Fibroblast of lung (primary cell): ENCODE data around the gene SBNO2. TPM values are rescaled to one million over a fixed set of nuclear protein-coding genes. Genes with fewer than 3 reads are reported as not detected.

Experiments
- DNase-seq, 2 donors: peaks; one replicate each; pipeline versions ENCODE4 v3.0.0 to v3.0.0-alpha.2; 2010; ENCODE audit warnings: low read depth in 2 of 2
- H2AFZ ChIP-seq: 2 replicates; pipeline ENCODE4 v1.5.1; 2012; ENCODE audit warnings: low read length, control low read depth, inconsistent platforms
- H3K27ac ChIP-seq: 2 replicates; pipeline ENCODE4 v1.5.1; 2011; ENCODE audit warnings: low read length, control low read depth; ENCODE audit not compliant: insufficient read depth
- H3K27me3 ChIP-seq: 2 replicates; pipeline ENCODE4 v1.5.1; 2011; ENCODE audit warnings: mild to moderate bottlenecking, low read length; ENCODE audit not compliant: control insufficient read depth, insufficient read depth
- H3K36me3 ChIP-seq: 2 replicates; pipeline ENCODE4 v1.5.1; 2011; ENCODE audit warnings: low read length; ENCODE audit not compliant: control insufficient read depth, insufficient read depth
- H3K4me1 ChIP-seq: 2 replicates; pipeline ENCODE4 v1.5.1; 2011; ENCODE audit warnings: low read length; ENCODE audit not compliant: control insufficient read depth, insufficient read depth; ENCODE audit errors: extremely low read depth
- H3K4me2 ChIP-seq: 2 replicates; pipeline ENCODE4 v1.5.1; 2011; ENCODE audit warnings: low read length, control low read depth; ENCODE audit not compliant: insufficient read depth; ENCODE audit errors: extremely low read depth
- H3K4me3 ChIP-seq, 4 experiments: fragments of 200-600 bp in 1 of 4; sonication (generic) in 1 of 4; replicated peaks in 1 of 4; 2 replicates each; pipeline ENCODE4 v1.5.1; 2011 to 2016; ENCODE audit warnings: low read length in 4 of 4, low read depth in 3 of 4, mild to moderate bottlenecking in 3 of 4, control low read depth in 2 of 4, inconsistent platforms in 1 of 4, mixed read lengths in 1 of 4; ENCODE audit not compliant: insufficient read depth in 1 of 4; ENCODE audit errors: control extremely low read depth in 1 of 4
- H3K79me2 ChIP-seq: 2 replicates; pipeline ENCODE4 v1.5.1; 2012; ENCODE audit warnings: mild to moderate bottlenecking, low read length, inconsistent platforms; ENCODE audit not compliant: control insufficient read depth, insufficient read depth
- H3K9ac ChIP-seq: 2 replicates; pipeline ENCODE4 v1.5.1; 2011; ENCODE audit warnings: mild to moderate bottlenecking, low read length, control low read depth; ENCODE audit not compliant: insufficient read depth
- H3K9me3 ChIP-seq: 2 replicates; pipeline ENCODE4 v1.5.1; 2012; ENCODE audit warnings: low read depth, low read length; ENCODE audit not compliant: control insufficient read depth, insufficient read depth
- H4K20me1 ChIP-seq: 2 replicates; pipeline ENCODE4 v1.5.1; 2011; ENCODE audit warnings: low read length; ENCODE audit not compliant: control insufficient read depth, insufficient read depth; ENCODE audit errors: extremely low read depth
- CTCF ChIP-seq, 2 donors: IDR thresholded peaks in 1 of 2; conservative IDR thresholded peaks in 1 of 2; 1 replicate in 1 of 2; 2 replicates in 1 of 2; pipeline ENCODE4 v1.5.1; 2011 to 2012; ENCODE audit warnings: low read length in 2 of 2, control low read depth in 1 of 2, inconsistent platforms in 1 of 2, low read depth in 1 of 2, mild to moderate bottlenecking in 1 of 2
- EZH2 ChIP-seq: IDR thresholded peaks from 2 replicates; pipeline ENCODE4 v1.5.1; 2012; ENCODE audit warnings: low read length, control low read depth, mild to moderate bottlenecking; ENCODE audit errors: missing control alignments
- polyA plus RNA-seq, 2 donors: library from polyadenylated mRNA; depleted of rRNA in 1 of 2; stranded (reverse) in 1 of 2; unstranded in 1 of 2; fragments of >200 nt; gene quantifications; 2 replicates each; pipeline ENCODE4 v1.2.1, GENCODE V29; 2011 to 2012; ENCODE audit warnings: missing spikeins in 1 of 2
- total RNA-seq: library from RNA; depleted of rRNA; stranded (reverse); fragments of >200 nt; gene quantifications from 2 replicates; pipeline ENCODE4 v1.2.1, GENCODE V29; 2014

Gene SBNO2
- total and polyA plus RNA-seq, 2 donors (not counting 1 experiment from before 2014, with no cell fraction given): 12.6 to 55.8 TPM

GRCh38 chr19:1222394-1222793 is 48.3 kb upstream of the SBNO2 start:
- no peak overlapping the region for H3K4me2 ChIP-seq
- no peak for DNase-seq
- no peak overlapping the region for H3K27ac ChIP-seq
- no peaks in the 10 kb centered on the region for H3K9me3 ChIP-seq
- no peak overlapping the region for H3K4me3 ChIP-seq
- TF ChIP-seq EZH2: no peak
- TF ChIP-seq CTCF (conservative IDR thresholded peaks at IDR 0.05 in 1 of 2, IDR thresholded peaks at IDR 0.05 in 1 of 2; ENCODE audit: low read depth in 1 of 2, low read length in 2 of 2): no peak
- peaks cover 15% of the 10 kb centered on the region for H3K79me2 ChIP-seq
- H3K27me3 ChIP-seq: no peaks in the 10 kb centered on the region
- H3K36me3 ChIP-seq: peaks cover 39% of the 10 kb centered on the region
- H2AFZ ChIP-seq: no peak overlapping the region
- no peaks in the 10 kb centered on the region for H4K20me1 ChIP-seq
- H3K4me1 ChIP-seq: peaks cover 4% of the 10 kb centered on the region
- H3K9ac ChIP-seq: no peak overlapping the region

GRCh38 chr19:1221904-1222255 is 47.8 kb upstream of the SBNO2 start:
- H3K4me3 ChIP-seq: no peak overlapping the region
- no peak overlapping the region for H3K27ac ChIP-seq
- H3K9me3 ChIP-seq: no peaks in the 10 kb centered on the region
- no peak overlapping the region for H3K4me2 ChIP-seq
- peaks cover 20% of the 10 kb centered on the region for H3K79me2 ChIP-seq
- TF ChIP-seq EZH2 (no peak), CTCF (conservative IDR thresholded peaks at IDR 0.05 in 1 of 2, IDR thresholded peaks at IDR 0.05 in 1 of 2; ENCODE audit: low read depth in 1 of 2, low read length in 2 of 2) (no peak)
- H3K4me1 ChIP-seq: peaks cover 4% of the 10 kb centered on the region
- no peak for DNase-seq
- peaks cover 38% of the 10 kb centered on the region for H3K36me3 ChIP-seq
- no peaks in the 10 kb centered on the region for H4K20me1 ChIP-seq
- H2AFZ ChIP-seq: no peak overlapping the region
- H3K9ac ChIP-seq: peak overlapping the region; percentile 37
- no peaks in the 10 kb centered on the region for H3K27me3 ChIP-seq

- Histone ChIP-seq H3K4me2 (no peak overlapping the region), H2AFZ (no peak overlapping the region), H3K4me1 (peaks cover 4% of the 10 kb centered on the region), H3K36me3 (peaks cover 33% of the 10 kb centered on the region), H3K9me3 (no peaks in the 10 kb centered on the region), H4K20me1 (no peaks in the 10 kb centered on the region), H3K27ac (no peak overlapping the region), H3K79me2 (peaks cover 25% of the 10 kb centered on the region), H3K4me3 (no peak overlapping the region), H3K9ac (peak overlapping the region; percentile 37), H3K27me3 (no peaks in the 10 kb centered on the region)
- peak; percentile 40 to 59 for DNase-seq
- TF ChIP-seq EZH2 (no peak), CTCF (conservative IDR thresholded peaks at IDR 0.05 in 1 of 2, IDR thresholded peaks at IDR 0.05 in 1 of 2; ENCODE audit: low read depth in 1 of 2, low read length in 2 of 2) (peak; percentile 56 to 65)
These were observed 47.2 kb upstream of the SBNO2 start for GRCh38 chr19:1220976-1221903.
